Activated naive CD8-positive, alpha-beta T cell treated with anti-CD3 and anti-CD28 coated beads, Interleukin-2, amount 50 U/mL, for 24 hours (primary cell): ENCODE data around the gene FAM124A.

ENCODE experiments used
- ATAC-seq: fragments of 150-1000 bp; cut with Tn5 transposase; one replicate; pipeline ENCODE4 v1.10.0; 2021
- DNase-seq: peaks from one replicate; pipeline ENCODE4 v3.0.0; 2021
- H3K27ac Mint-ChIP-seq: one replicate; pipeline ENCODE4 v1.8.0; 2021; ENCODE audit warnings: mild to moderate bottlenecking, mixed read lengths
- H3K27me3 Mint-ChIP-seq: one replicate; pipeline ENCODE4 v1.8.0; 2021; ENCODE audit warnings: mixed read lengths
- H3K36me3 Mint-ChIP-seq: one replicate; pipeline ENCODE4 v1.8.0; 2021; ENCODE audit warnings: low read depth, mixed read lengths
- H3K4me1 Mint-ChIP-seq: one replicate; pipeline ENCODE4 v1.8.0; 2021; ENCODE audit warnings: mixed read lengths
- H3K4me3 Mint-ChIP-seq: one replicate; pipeline ENCODE4 v1.8.0; 2021; ENCODE audit warnings: mild to moderate bottlenecking, moderate library complexity, mixed read lengths
- H3K9me3 Mint-ChIP-seq: one replicate; pipeline ENCODE4 v1.8.0; 2021; ENCODE audit warnings: mixed read lengths

Gene FAM124A

DNA sequence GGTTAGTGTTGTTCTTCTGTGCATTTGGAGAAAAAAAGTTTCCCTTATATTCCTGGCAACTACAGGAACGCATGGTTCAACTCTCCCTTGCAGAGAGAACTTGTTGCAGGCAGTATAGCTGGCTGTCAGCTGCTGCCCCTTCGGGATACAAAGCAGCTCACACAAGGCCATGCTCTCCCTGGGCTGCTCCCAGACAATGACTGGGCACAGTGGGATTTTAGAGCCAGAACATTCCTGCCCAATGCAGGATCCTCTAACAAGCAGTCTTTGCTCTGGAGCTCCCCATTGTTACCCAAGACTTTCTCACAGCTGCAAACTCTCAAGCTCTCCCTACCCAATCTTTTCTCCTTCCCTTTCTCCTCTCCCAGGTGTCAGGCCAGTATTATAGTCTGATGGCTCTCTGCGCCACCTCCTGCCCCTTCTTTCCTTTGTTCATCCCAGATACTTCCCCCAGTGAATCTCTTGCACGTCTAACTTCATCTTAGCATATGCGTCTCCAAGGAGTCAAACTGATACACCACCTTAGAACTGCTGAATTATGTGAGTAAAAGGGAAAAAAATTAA lies 89.8 kb downstream of the FAM124A start:
- Mint-ChIP-seq H3K27ac (no peak overlapping the region), H3K4me1 (no peaks in the 10 kb centered on the region), H3K27me3 (peaks cover 1% of the 10 kb centered on the region), H3K4me3 (no peak overlapping the region), H3K9me3 (no peaks in the 10 kb centered on the region), H3K36me3 (no peaks in the 10 kb centered on the region)
- DNase-seq (no peak), ATAC-seq (no peak)

DNA sequence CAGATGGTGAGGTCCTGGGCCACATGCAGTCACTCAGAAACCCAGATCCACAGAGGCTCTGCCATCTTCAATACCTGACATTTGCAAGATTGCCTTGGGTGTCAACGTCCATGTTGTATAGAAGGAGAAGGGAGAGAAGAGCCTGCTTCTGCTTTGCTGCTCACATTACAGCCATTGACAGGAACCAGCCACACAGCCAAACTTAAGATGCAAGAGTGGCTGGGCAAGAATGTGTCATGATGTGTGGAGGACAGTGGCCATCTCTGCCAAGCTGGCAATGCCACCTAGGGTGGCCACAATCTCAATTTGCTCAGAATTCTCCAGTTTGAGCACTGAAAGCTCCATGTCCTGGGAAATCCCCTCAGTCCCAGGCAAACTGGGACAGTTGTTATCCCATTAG lies 91.4 kb downstream of the FAM124A start:
- ATAC-seq (no peak), DNase-seq (no peak)
- Mint-ChIP-seq H3K27ac (no peak overlapping the region), H3K27me3 (peaks cover 1% of the 10 kb centered on the region), H3K9me3 (no peaks in the 10 kb centered on the region), H3K4me3 (no peak overlapping the region), H3K36me3 (no peaks in the 10 kb centered on the region), H3K4me1 (no peaks in the 10 kb centered on the region)

DNA sequence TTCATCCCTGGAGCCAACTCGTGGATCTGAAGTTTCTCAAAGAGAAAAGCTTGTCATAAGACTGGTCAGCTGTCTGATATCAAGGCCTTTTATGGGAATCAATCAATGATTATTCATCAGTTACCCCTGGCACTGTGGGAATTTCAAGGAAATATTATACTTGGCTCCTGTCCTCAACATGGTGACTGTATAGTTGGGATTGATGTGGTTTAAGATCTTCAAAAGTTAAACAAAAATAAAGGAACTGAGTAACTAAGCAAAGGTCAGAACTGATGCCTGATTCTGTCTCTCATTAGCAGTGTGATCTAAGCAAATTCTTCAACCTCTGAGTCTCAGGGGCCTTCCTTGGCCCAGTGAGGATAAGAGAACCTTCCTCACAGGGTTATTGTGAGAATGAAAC lies 95.1 kb downstream of the FAM124A start:
- no peaks in the 10 kb centered on the region for H3K9me3 Mint-ChIP-seq
- ATAC-seq (no peak), DNase-seq (no peak)
- H3K36me3 Mint-ChIP-seq = no peaks in the 10 kb centered on the region
- no peaks in the 10 kb centered on the region for H3K27me3 Mint-ChIP-seq
- H3K4me3 Mint-ChIP-seq = no peak overlapping the region
- no peaks in the 10 kb centered on the region for H3K4me1 Mint-ChIP-seq
- H3K27ac Mint-ChIP-seq = no peak overlapping the region

DNA sequence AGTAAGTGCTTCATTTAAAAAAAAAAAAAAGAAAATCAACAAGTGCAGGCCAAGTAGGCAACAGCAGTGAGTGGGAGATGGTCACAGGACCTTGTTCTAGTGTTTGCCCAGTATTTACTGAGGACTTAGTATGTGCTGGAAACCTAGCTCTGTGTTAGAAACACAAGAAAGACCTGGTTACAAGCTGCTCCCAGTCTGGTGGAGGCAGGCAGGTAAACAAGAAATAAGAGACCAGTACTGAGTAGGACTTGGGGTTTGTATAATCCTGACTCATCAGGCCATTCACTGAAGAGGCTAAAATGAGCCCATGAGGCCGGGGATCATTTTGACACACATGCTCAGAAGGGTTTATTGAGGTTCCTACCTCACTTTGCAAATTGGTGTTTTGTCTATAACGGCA lies 95.8 kb downstream of the FAM124A start:
- Mint-ChIP-seq H3K4me3 (no peak overlapping the region), H3K4me1 (no peaks in the 10 kb centered on the region), H3K36me3 (no peaks in the 10 kb centered on the region), H3K27ac (no peak overlapping the region), H3K27me3 (no peaks in the 10 kb centered on the region), H3K9me3 (no peaks in the 10 kb centered on the region)
- DNase-seq (no peak), ATAC-seq (no peak)

DNA sequence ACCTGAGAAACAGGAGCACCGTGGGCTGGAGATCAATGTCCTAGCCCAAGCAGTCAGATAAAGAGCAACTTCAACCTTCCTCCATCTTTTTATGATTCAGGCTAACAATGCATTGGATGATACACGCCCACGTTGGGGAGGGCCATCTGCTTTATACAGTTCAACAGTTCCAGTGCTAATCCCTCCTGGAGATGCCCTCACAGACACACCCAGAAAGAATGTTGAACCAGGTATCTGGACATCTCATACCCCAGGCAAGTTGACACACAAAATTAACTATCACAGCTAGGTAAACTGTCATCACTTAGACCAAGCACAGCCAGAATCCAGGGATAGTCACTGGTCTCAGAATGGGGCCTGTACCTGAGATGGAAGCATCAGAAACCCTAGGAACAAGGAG lies 96.7 kb downstream of the FAM124A start:
- H3K4me3 Mint-ChIP-seq = no peak overlapping the region
- ATAC-seq (no peak), DNase-seq (no peak)
- H3K4me1 Mint-ChIP-seq = no peaks in the 10 kb centered on the region
- H3K27ac Mint-ChIP-seq = no peak overlapping the region
- H3K27me3 Mint-ChIP-seq = no peaks in the 10 kb centered on the region
- H3K36me3 Mint-ChIP-seq = no peaks in the 10 kb centered on the region
- no peaks in the 10 kb centered on the region for H3K9me3 Mint-ChIP-seq

DNA sequence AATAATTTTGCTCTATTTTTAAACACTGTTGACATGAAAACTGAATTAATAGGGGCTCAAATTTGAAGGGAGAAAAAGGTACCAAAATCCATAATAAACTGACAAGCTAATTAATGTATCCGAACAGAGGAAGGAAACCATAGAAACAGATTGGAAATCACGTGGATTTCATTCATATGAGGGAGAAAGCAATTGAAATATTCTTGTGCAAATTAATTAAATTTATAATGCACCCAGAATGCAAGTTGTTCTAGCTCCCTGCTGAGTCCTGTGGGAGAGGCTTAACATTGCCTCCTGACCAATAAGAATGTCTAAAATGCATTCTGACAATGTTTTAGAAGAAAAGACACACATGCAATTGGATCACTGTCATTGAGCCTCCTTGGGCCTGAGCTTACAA lies 99.6 kb downstream of the FAM124A start:
- Mint-ChIP-seq H3K27me3 (no peaks in the 10 kb centered on the region), H3K4me3 (no peak overlapping the region), H3K36me3 (no peaks in the 10 kb centered on the region), H3K27ac (no peak overlapping the region), H3K4me1 (no peaks in the 10 kb centered on the region), H3K9me3 (no peaks in the 10 kb centered on the region)
- DNase-seq (no peak), ATAC-seq (no peak)

DNA sequence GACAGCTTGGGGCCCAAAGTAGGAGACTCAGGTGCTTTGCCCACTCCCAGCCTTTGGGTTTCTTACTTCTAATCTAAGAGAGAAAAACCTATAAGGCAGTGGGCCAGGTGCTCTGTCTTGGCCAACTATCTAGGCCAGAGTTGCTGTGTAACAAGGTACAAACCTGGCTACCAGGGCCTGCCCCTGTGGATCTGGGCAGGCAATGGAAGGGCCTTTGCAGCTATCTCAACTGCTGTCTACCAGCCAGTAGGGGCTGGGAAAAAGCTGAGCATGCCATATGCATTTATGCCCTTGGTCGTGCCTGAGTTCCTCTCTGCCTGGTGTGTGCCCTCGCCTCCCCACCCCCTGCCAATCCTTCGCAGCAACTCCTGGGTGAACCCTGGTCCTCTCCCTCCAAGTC lies 100.6 kb downstream of the FAM124A start:
- ATAC-seq (no peak), DNase-seq (no peak)
- no peaks in the 10 kb centered on the region for H3K36me3 Mint-ChIP-seq
- no peaks in the 10 kb centered on the region for H3K9me3 Mint-ChIP-seq
- no peaks in the 10 kb centered on the region for H3K4me1 Mint-ChIP-seq
- no peaks in the 10 kb centered on the region for H3K27me3 Mint-ChIP-seq
- no peak overlapping the region for H3K4me3 Mint-ChIP-seq
- H3K27ac Mint-ChIP-seq = no peak overlapping the region

DNA sequence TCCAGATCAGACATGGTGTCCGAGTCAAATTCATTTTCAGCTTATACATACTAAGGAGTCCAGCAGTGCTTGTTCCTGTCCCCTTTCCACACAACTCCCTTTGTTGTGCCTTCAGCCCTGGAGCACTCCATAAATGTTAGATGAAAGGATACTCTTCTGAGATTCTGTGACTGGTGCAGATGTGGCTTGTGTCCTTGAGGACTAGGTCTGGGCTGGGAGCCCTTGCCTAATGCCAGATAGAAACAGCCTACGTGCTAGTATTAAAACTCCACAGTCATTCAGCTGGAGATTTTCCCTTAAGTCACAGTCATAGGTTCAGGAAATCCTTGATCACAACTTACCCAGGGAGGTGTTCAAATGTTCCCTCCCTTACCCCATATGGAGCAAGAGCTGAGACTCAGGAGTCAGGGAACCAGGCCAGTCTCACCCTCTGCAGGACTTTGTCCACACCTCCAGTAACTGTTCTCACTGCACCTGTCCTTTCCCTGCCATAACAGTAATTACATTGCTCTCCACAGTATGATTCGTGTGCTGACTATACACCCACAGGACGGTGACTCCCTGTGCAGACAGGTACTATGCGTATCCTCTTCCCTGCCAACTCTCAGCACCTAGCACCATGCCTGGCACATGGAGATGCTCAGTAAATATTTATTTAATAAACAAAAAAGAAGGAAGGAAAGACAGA lies 101.8 kb downstream of the FAM124A start:
- H3K4me3 Mint-ChIP-seq = no peak overlapping the region
- H3K27ac Mint-ChIP-seq = no peak overlapping the region
- H3K4me1 Mint-ChIP-seq = no peaks in the 10 kb centered on the region
- H3K9me3 Mint-ChIP-seq = no peaks in the 10 kb centered on the region
- DNase-seq (no peak), ATAC-seq (no peak)
- no peaks in the 10 kb centered on the region for H3K27me3 Mint-ChIP-seq
- H3K36me3 Mint-ChIP-seq = no peaks in the 10 kb centered on the region

DNA sequence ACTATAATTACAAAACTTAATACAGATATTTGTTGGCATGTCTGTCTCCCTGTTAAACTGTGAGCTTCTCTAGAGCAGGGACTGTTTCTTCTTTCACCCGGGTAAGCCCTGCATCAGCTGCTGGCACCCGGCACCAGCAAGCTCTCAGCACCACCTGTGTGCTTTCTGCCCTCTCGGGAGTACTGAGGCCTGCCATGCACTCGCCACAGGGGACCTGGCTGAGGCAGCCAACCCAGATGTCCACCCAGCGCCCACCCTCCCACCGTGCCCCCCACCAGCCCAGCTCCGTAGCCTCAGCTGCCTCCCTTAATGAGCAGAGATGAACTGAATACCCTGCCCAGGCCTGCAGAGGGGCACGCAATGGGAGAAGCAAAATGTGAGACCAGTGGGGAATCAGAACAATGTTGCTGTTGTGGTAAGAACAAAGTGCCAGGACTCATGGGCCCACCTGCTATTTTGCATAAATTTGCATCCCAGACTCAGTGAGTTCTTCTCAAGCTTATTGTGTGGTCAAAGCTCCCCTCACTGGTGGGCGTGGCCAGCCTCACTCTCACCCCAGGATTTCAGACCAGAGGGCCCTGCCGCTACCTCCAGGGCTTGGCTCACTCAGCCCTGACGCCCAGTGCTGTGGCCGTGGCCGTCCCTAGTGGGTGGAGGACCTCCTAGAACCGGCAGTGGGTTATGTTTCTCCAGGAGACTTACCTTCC lies 102.7 kb downstream of the FAM124A start:
- no peak overlapping the region for H3K4me3 Mint-ChIP-seq
- DNase-seq (no peak), ATAC-seq (no peak)
- H3K36me3 Mint-ChIP-seq = no peaks in the 10 kb centered on the region
- H3K4me1 Mint-ChIP-seq = no peaks in the 10 kb centered on the region
- no peak overlapping the region for H3K27ac Mint-ChIP-seq
- H3K27me3 Mint-ChIP-seq = no peaks in the 10 kb centered on the region
- H3K9me3 Mint-ChIP-seq = no peaks in the 10 kb centered on the region

DNA sequence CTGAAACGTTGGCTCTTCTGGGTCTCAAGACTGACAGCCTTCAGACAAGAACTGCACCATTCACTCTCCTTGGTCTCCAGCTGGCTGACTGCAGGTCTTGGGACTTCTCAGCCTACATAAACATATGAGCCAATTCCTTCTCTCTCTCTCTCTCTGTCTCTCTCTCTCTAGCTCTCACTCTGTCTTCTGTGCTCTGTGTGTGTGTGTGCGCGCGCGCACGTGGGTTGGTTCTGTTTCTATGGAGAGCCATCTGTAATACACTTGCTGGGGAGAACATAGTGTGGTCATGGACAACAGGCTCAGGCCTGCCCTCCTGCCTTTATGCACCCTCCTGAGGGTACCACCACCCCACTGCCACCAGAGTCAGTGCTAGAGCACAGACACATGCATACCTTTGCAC lies 103.6 kb downstream of the FAM124A start:
- no peak for ATAC-seq
- no peaks in the 10 kb centered on the region for H3K9me3 Mint-ChIP-seq
- H3K4me1 Mint-ChIP-seq = peaks cover 4% of the 10 kb centered on the region
- H3K36me3 Mint-ChIP-seq = no peaks in the 10 kb centered on the region
- no peak overlapping the region for H3K27ac Mint-ChIP-seq
- no peak overlapping the region for H3K4me3 Mint-ChIP-seq
- no peaks in the 10 kb centered on the region for H3K27me3 Mint-ChIP-seq
- no peak for DNase-seq

DNA sequence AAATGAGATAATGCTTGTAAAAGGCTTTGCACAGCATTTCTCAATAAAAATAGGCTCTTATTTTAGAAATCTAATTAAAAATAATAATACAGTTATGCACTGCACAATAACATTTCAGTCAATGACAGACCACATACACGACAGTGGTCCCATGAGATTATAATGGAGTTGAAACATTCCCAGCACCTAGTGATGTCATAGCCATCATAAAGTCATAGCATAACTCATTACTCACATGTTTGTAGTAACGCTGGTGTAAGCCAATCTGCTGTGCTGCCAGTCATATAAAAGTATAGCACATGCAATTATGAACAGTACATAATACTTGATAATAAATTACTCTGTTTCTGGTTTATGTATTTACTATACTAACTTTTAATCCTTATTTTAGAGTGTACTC lies 104.6 kb downstream of the FAM124A start:
- H3K36me3 Mint-ChIP-seq = no peaks in the 10 kb centered on the region
- no peak for ATAC-seq
- H3K4me1 Mint-ChIP-seq = peaks cover 14% of the 10 kb centered on the region
- no peak overlapping the region for H3K27ac Mint-ChIP-seq
- no peak for DNase-seq
- H3K9me3 Mint-ChIP-seq = no peaks in the 10 kb centered on the region
- H3K27me3 Mint-ChIP-seq = no peaks in the 10 kb centered on the region
- no peak overlapping the region for H3K4me3 Mint-ChIP-seq

DNA sequence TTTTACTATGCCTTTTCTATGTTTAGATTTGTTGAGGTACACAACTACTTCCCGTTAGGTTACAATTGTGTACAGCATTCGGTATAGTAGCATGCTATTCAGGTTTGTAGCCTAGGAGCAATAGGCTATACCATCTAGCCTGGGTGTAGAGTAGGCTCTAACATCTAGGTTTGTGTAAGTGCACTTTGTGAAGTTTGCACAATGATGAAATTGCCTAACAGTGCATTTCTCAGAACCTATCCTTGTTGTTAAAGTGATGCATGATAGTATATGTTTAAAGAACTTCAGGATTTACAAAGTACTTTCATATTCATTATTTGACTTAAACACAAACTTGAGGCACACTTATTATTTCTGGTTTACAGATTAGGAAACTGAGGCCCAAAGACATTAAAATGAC lies 105.8 kb downstream of the FAM124A start:
- no peaks in the 10 kb centered on the region for H3K9me3 Mint-ChIP-seq
- peaks cover 16% of the 10 kb centered on the region for H3K4me1 Mint-ChIP-seq
- no peak overlapping the region for H3K4me3 Mint-ChIP-seq
- no peaks in the 10 kb centered on the region for H3K36me3 Mint-ChIP-seq
- no peak for ATAC-seq
- H3K27ac Mint-ChIP-seq = no peak overlapping the region
- DNase-seq = no peak
- no peaks in the 10 kb centered on the region for H3K27me3 Mint-ChIP-seq

DNA sequence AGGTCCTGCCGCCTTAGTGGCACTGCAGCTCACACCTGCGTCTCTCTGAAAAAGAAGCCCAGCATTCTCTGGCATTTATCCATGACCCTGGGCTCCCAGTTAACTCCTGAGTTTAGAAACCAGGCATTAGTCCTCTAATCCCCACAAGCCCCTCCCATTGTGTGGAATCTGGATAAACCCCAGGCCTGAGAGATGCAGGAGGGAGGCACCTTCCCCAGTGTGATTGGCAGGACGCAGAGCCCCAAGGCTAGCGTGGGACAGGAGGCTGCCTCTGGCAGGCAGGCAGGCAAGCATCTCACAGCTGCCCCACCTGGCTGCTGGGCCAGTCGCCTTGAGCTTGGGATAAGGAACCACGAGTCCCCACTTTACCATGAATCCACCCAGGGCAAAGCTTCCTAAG lies 106.3 kb downstream of the FAM124A start:
- Mint-ChIP-seq H3K4me1 (peaks cover 18% of the 10 kb centered on the region), H3K4me3 (no peak overlapping the region), H3K9me3 (no peaks in the 10 kb centered on the region), H3K27me3 (no peaks in the 10 kb centered on the region), H3K36me3 (no peaks in the 10 kb centered on the region), H3K27ac (no peak overlapping the region)
- no peak for ATAC-seq
- DNase-seq = no peak

DNA sequence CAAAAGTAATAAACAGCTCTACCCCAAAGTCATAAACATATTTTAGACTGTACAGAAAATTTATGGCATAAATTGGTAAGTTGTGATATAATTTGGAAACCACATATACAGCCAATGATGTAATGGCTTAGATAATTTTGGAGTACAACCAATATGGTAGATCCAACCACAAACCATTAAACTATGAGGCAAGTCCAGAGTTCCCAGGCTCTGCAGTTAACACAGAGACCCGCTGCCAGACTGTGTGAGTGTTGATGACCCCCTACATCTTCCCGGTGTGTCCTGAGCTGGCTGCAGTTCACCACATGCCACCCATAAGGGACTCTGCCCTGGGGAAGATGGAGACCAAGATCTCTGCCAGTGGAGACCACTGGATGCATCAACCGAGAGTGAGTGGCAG lies 107.4 kb downstream of the FAM124A start:
- H3K9me3 Mint-ChIP-seq = no peaks in the 10 kb centered on the region
- H3K4me3 Mint-ChIP-seq = no peak overlapping the region
- no peak for DNase-seq
- ATAC-seq = no peak
- peaks cover 18% of the 10 kb centered on the region for H3K4me1 Mint-ChIP-seq
- no peaks in the 10 kb centered on the region for H3K27me3 Mint-ChIP-seq
- H3K36me3 Mint-ChIP-seq = no peaks in the 10 kb centered on the region
- no peak overlapping the region for H3K27ac Mint-ChIP-seq

DNA sequence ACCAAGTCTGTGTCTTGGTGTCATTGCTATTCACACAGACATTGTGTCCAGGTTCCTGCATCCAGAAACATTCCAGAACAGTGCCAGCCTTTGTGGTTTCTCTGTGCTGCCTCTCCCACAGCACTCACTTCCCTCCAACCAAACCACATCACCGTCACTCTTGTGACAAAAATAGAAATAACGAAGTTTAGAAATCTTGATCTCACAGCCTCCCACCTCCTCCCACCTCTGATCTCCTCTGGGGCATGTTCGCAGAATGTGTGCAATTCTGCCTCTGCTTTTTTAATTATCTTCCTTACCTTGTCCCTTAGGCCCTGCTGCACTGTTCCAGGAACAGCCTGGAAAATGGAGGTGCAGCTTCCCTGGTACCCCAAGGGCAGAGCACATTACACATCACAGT lies 108.6 kb downstream of the FAM124A start:
- Mint-ChIP-seq H3K4me3 (no peak overlapping the region), H3K4me1 (peaks cover 18% of the 10 kb centered on the region), H3K27ac (no peak overlapping the region), H3K36me3 (no peaks in the 10 kb centered on the region), H3K27me3 (no peaks in the 10 kb centered on the region), H3K9me3 (no peaks in the 10 kb centered on the region)
- no peak for DNase-seq
- ATAC-seq = peak; percentile 37
